GM12878 (cell line): ENCODE results near the gene GABPB2. TPM values are rescaled to one million over a fixed set of nuclear protein-coding genes. Genes with fewer than 3 reads are reported as not detected.

ENCODE experiments used
- polyA plus RNA-seq, 11 experiments: library from polyadenylated mRNA; depleted of rRNA in 4 of 11; unstranded in 6 of 11; stranded (reverse) in 5 of 11; fragments of >200 nt; fragmentation: Nextera tagmentation in 4 of 11; fragmentation: Illumina TruSeq in 1 of 11; extraction: Ambion mirVana in 4 of 11; extraction: Trizol in 1 of 11; gene quantifications; 1 replicate in 1 of 11; 2 replicates in 10 of 11; pipeline versions ENCODE4 v1.2.1 to v1.2.3, GENCODE V29; 2011 to 2016; ENCODE audit warnings: inconsistent platforms in 2 of 11, missing spikeins in 2 of 11, low read depth in 1 of 11
- small RNA-seq: library from RNA; depleted of rRNA; stranded (forward); fragments of <200 nt; gene quantifications from one replicate; pipeline ENCODE3, GENCODE V24; 2014
- total RNA-seq, 4 experiments: library from RNA; depleted of rRNA in 3 of 4; stranded (reverse); fragments of >200 nt in 3 of 4; fragmentation: Illumina TruSeq in 1 of 4; extraction: Trizol in 1 of 4; gene quantifications; 2 replicates each; pipeline versions ENCODE4 v1.2.1 to v1.2.3, GENCODE V29; 2013 to 2021

The GABPB2 gene
- total and polyA plus RNA-seq, 10 of the 15 experiments (the other 5 are each of a cell fraction or from before 2014, with no cell fraction given): 2.3 to 10.5 (median 6.9) TPM

Small RNA genes lying within 50 kb of the gene (small RNA-seq; reads per million reads assigned to genes)
- gene RNU6-884P: not detected

Other genes starting within 250 kb of the GABPB2 start
Only the 7 nearest of the 20 such genes appear.
- gene MINDY1, start 63.9 kb upstream of the GABPB2 start, total RNA-seq (2014; rRNA removed): 7.5 and 8.8 TPM in 2 replicates
- gene MINDY1, start 63.9 kb upstream of the GABPB2 start, total RNA-seq (2014; rRNA removed; fragmentation: Illumina TruSeq; extraction: Trizol): 4.4 and 4.9 TPM in 2 replicates
- 7.1 and 7.5 TPM in 2 replicates for gene MINDY1, start 63.9 kb upstream of the GABPB2 start, total RNA-seq (2021)
- 0.89 and 1.9 TPM in 2 replicates for gene MINDY1, start 63.9 kb upstream of the GABPB2 start, polyA plus RNA-seq (2011; rRNA removed)
- 6.1 and 6.5 TPM in 2 replicates for gene MINDY1, start 63.9 kb upstream of the GABPB2 start, polyA plus RNA-seq (2014; fragmentation: Illumina TruSeq; extraction: Trizol)
- gene MINDY1, start 63.9 kb upstream of the GABPB2 start, polyA plus RNA-seq (2014; fragmentation: Nextera tagmentation; extraction: Ambion mirVana): under 1 TPM; 0.48 to 0.49 TPM
- 6.4 and 7.7 TPM in 2 replicates for gene MINDY1, start 63.9 kb upstream of the GABPB2 start, polyA plus RNA-seq (2014; rRNA removed)
- 1 to 10 TPM; 3.4 to 5.1 TPM for gene MINDY1, start 63.9 kb upstream of the GABPB2 start, polyA plus RNA-seq (2016; fragmentation: Nextera tagmentation; extraction: Ambion mirVana)
- 9.5 and 9.9 TPM in 2 replicates for gene PRUNE1, start 62.3 kb upstream of the GABPB2 start, total RNA-seq (2014; rRNA removed)
- 8.8 and 9.7 TPM in 2 replicates for gene PRUNE1, start 62.3 kb upstream of the GABPB2 start, total RNA-seq (2014; rRNA removed; fragmentation: Illumina TruSeq; extraction: Trizol)
- 10.9 and 11.8 TPM in 2 replicates for gene PRUNE1, start 62.3 kb upstream of the GABPB2 start, total RNA-seq (2021)
- gene PRUNE1, start 62.3 kb upstream of the GABPB2 start, polyA plus RNA-seq (2011; rRNA removed): 20.2 and 24.5 TPM in 2 replicates
- 15.5 and 16.3 TPM in 2 replicates for gene PRUNE1, start 62.3 kb upstream of the GABPB2 start, polyA plus RNA-seq (2014; fragmentation: Illumina TruSeq; extraction: Trizol)
- gene PRUNE1, start 62.3 kb upstream of the GABPB2 start, polyA plus RNA-seq (2014; fragmentation: Nextera tagmentation; extraction: Ambion mirVana): 1 to 10 TPM; 4.7 to 7.6 TPM
- gene PRUNE1, start 62.3 kb upstream of the GABPB2 start, polyA plus RNA-seq (2014; rRNA removed): 10.2 and 14.9 TPM in 2 replicates
- gene PRUNE1, start 62.3 kb upstream of the GABPB2 start, polyA plus RNA-seq (2016; fragmentation: Nextera tagmentation; extraction: Ambion mirVana): 10 to 100 TPM; 14.0 to 14.2 TPM
- 0.17 and 0.27 TPM in 2 replicates for gene BNIPL, start 34.2 kb upstream of the GABPB2 start, total RNA-seq (2014; rRNA removed)
- 0.18 TPM in 2 replicates for gene BNIPL, start 34.2 kb upstream of the GABPB2 start, total RNA-seq (2014; rRNA removed; fragmentation: Illumina TruSeq; extraction: Trizol)
- gene BNIPL, start 34.2 kb upstream of the GABPB2 start, total RNA-seq (2021): 0.11 and 0.33 TPM in 2 replicates
- gene BNIPL, start 34.2 kb upstream of the GABPB2 start, polyA plus RNA-seq (2011; rRNA removed): 0.49 and 0.99 TPM in 2 replicates
- gene BNIPL, start 34.2 kb upstream of the GABPB2 start, polyA plus RNA-seq (2014; fragmentation: Illumina TruSeq; extraction: Trizol): 0.12 TPM in 1 of 2 replicates, not detected in the other
- gene BNIPL, start 34.2 kb upstream of the GABPB2 start, polyA plus RNA-seq (2014; fragmentation: Nextera tagmentation; extraction: Ambion mirVana): under 1 TPM; 0.05 TPM
- gene BNIPL, start 34.2 kb upstream of the GABPB2 start, polyA plus RNA-seq (2014; rRNA removed): 1.0 and 1.1 TPM in 2 replicates
- gene BNIPL, start 34.2 kb upstream of the GABPB2 start, polyA plus RNA-seq (2016; fragmentation: Nextera tagmentation; extraction: Ambion mirVana): under 1 TPM; 0.09 to 0.16 TPM
- 1.3 and 1.5 TPM in 2 replicates for gene C1orf56, start 23.0 kb upstream of the GABPB2 start, total RNA-seq (2014; rRNA removed)
- 0.67 and 1.2 TPM in 2 replicates for gene C1orf56, start 23.0 kb upstream of the GABPB2 start, total RNA-seq (2014; rRNA removed; fragmentation: Illumina TruSeq; extraction: Trizol)
- 1.5 and 1.6 TPM in 2 replicates for gene C1orf56, start 23.0 kb upstream of the GABPB2 start, total RNA-seq (2021)
- gene C1orf56, start 23.0 kb upstream of the GABPB2 start, polyA plus RNA-seq (2011; rRNA removed): 0.22 and 0.24 TPM in 2 replicates
- 0.29 and 1.6 TPM in 2 replicates for gene C1orf56, start 23.0 kb upstream of the GABPB2 start, polyA plus RNA-seq (2014; fragmentation: Illumina TruSeq; extraction: Trizol)
- gene C1orf56, start 23.0 kb upstream of the GABPB2 start, polyA plus RNA-seq (2014; fragmentation: Nextera tagmentation; extraction: Ambion mirVana): 1 to 10 TPM; 5.5 to 8.4 TPM
- 1.1 and 1.6 TPM in 2 replicates for gene C1orf56, start 23.0 kb upstream of the GABPB2 start, polyA plus RNA-seq (2014; rRNA removed)
- 10 to 100 TPM; 12.8 to 15.5 TPM for gene C1orf56, start 23.0 kb upstream of the GABPB2 start, polyA plus RNA-seq (2016; fragmentation: Nextera tagmentation; extraction: Ambion mirVana)
- 75.6 and 97.3 TPM in 2 replicates for gene CDC42SE1, start 11.1 kb upstream of the GABPB2 start, total RNA-seq (2014; rRNA removed)
- gene CDC42SE1, start 11.1 kb upstream of the GABPB2 start, total RNA-seq (2014; rRNA removed; fragmentation: Illumina TruSeq; extraction: Trizol): 81.3 and 81.6 TPM in 2 replicates
- 94.2 and 94.9 TPM in 2 replicates for gene CDC42SE1, start 11.1 kb upstream of the GABPB2 start, total RNA-seq (2021)
- gene CDC42SE1, start 11.1 kb upstream of the GABPB2 start, polyA plus RNA-seq (2011; rRNA removed): 103 and 112 TPM in 2 replicates
- 104 and 122 TPM in 2 replicates for gene CDC42SE1, start 11.1 kb upstream of the GABPB2 start, polyA plus RNA-seq (2014; fragmentation: Illumina TruSeq; extraction: Trizol)
- 10 to 100 TPM; 36.9 to 38.0 TPM for gene CDC42SE1, start 11.1 kb upstream of the GABPB2 start, polyA plus RNA-seq (2014; fragmentation: Nextera tagmentation; extraction: Ambion mirVana)
- 68.1 and 72.9 TPM in 2 replicates for gene CDC42SE1, start 11.1 kb upstream of the GABPB2 start, polyA plus RNA-seq (2014; rRNA removed)
- 10 to 100 TPM; 35.7 to 40.6 TPM for gene CDC42SE1, start 11.1 kb upstream of the GABPB2 start, polyA plus RNA-seq (2016; fragmentation: Nextera tagmentation; extraction: Ambion mirVana)
- 6.2 and 8.1 TPM in 2 replicates for gene MLLT11, start 10.4 kb upstream of the GABPB2 start, total RNA-seq (2014; rRNA removed)
- gene MLLT11, start 10.4 kb upstream of the GABPB2 start, total RNA-seq (2014; rRNA removed; fragmentation: Illumina TruSeq; extraction: Trizol): 7.1 and 7.6 TPM in 2 replicates
- 7.0 TPM in 2 replicates for gene MLLT11, start 10.4 kb upstream of the GABPB2 start, total RNA-seq (2021)
- 7.6 and 10.1 TPM in 2 replicates for gene MLLT11, start 10.4 kb upstream of the GABPB2 start, polyA plus RNA-seq (2011; rRNA removed)
- 14.2 and 16.0 TPM in 2 replicates for gene MLLT11, start 10.4 kb upstream of the GABPB2 start, polyA plus RNA-seq (2014; fragmentation: Illumina TruSeq; extraction: Trizol)
- 10 to 100 TPM; 17.8 to 27.3 TPM for gene MLLT11, start 10.4 kb upstream of the GABPB2 start, polyA plus RNA-seq (2014; fragmentation: Nextera tagmentation; extraction: Ambion mirVana)
- 6.9 and 8.2 TPM in 2 replicates for gene MLLT11, start 10.4 kb upstream of the GABPB2 start, polyA plus RNA-seq (2014; rRNA removed)
- gene MLLT11, start 10.4 kb upstream of the GABPB2 start, polyA plus RNA-seq (2016; fragmentation: Nextera tagmentation; extraction: Ambion mirVana): 10 to 100 TPM; 10.1 to 10.4 TPM
- 0.11 and 0.73 TPM in 2 replicates for gene SEMA6C, start 75.9 kb downstream of the GABPB2 start, total RNA-seq (2014; rRNA removed)
- gene SEMA6C, start 75.9 kb downstream of the GABPB2 start, total RNA-seq (2014; rRNA removed; fragmentation: Illumina TruSeq; extraction: Trizol): 0.18 and 0.32 TPM in 2 replicates
- 1.4 and 1.6 TPM in 2 replicates for gene SEMA6C, start 75.9 kb downstream of the GABPB2 start, total RNA-seq (2021)
- 0.07 and 0.18 TPM in 2 replicates for gene SEMA6C, start 75.9 kb downstream of the GABPB2 start, polyA plus RNA-seq (2011; rRNA removed)
- 0.10 and 0.29 TPM in 2 replicates for gene SEMA6C, start 75.9 kb downstream of the GABPB2 start, polyA plus RNA-seq (2014; fragmentation: Illumina TruSeq; extraction: Trizol)
- under 1 TPM in 1 of 2 experiments, not detected in 1; 0.22 TPM for gene SEMA6C, start 75.9 kb downstream of the GABPB2 start, polyA plus RNA-seq (2014; fragmentation: Nextera tagmentation; extraction: Ambion mirVana)
- gene SEMA6C, start 75.9 kb downstream of the GABPB2 start, polyA plus RNA-seq (2014; rRNA removed): 1.1 and 2.2 TPM in 2 replicates
- under 1 TPM; 0.13 to 0.34 TPM for gene SEMA6C, start 75.9 kb downstream of the GABPB2 start, polyA plus RNA-seq (2016; fragmentation: Nextera tagmentation; extraction: Ambion mirVana)